ENCODE measurements around the gene PHOSPHO2.
A peak's percentile ranks its signal among the peaks of the same experiment; 100 is the strongest.

PHOSPHO2 gene

DNA sequence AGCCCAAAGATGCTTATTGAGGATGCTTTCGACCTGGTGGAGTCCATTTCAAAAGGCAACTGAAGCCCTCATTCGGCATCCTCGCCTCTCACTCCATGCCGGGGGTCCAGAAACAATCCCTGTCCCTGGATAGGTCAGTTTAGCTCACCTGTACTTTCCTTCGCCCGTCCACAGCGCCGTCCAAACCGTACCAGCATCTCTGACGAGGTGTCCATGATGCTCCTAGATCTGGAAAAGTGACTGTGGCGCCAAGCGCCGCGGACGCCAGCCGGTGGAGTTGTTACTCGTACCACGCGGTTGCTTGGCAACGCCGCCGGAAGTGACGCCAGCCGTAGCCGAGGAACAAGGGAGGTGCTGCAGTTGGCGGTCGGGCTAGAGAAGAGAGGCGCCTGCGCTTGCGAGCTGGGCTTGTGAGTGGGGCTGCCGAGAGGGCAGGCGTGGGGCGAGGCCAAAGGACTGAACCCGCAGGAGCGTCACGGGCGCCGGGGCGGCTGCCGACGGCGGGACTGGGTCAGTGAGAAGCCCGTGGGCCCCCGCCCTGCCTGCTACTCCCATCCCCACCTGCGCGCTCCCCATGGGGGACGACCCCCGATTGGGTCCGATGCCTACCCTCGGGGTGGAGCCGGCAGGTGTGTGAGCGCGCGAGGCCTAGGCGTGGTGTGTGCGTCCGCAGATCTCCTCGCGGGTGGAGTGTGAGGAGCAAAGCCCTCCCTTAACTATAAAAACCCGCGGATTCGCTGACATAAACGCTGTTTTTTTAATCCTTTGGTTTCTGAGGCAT is at the start of gene PHOSPHO2, which contains the start of gene CFAP210:
Gene PHOSPHO2, plus strand, starts transcription at position 357 of the 781 bp plus-strand sequence. CDS start 6,503 bp downstream, outside the sequence.
Gene CFAP210, minus strand, starts transcription at position 293 of the 781 bp plus-strand sequence. Its CDS starts 78 bp downstream, at position 215.
- H3K4me3 ChIP-seq (ENCODE audit: low read length) = peak within 1 kb of the TSS; percentile 89
- TF ChIP-seq, protein P1, sequence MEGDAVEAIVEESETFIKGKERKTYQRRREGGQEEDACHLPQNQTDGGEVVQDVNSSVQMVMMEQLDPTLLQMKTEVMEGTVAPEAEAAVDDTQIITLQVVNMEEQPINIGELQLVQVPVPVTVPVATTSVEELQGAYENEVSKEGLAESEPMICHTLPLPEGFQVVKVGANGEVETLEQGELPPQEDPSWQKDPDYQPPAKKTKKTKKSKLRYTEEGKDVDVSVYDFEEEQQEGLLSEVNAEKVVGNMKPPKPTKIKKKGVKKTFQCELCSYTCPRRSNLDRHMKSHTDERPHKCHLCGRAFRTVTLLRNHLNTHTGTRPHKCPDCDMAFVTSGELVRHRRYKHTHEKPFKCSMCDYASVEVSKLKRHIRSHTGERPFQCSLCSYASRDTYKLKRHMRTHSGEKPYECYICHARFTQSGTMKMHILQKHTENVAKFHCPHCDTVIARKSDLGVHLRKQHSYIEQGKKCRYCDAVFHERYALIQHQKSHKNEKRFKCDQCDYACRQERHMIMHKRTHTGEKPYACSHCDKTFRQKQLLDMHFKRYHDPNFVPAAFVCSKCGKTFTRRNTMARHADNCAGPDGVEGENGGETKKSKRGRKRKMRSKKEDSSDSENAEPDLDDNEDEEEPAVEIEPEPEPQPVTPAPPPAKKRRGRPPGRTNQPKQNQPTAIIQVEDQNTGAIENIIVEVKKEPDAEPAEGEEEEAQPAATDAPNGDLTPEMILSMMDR (conservative IDR thresholded peaks at IDR 0.05; ENCODE audit: low read depth, low read length) = no peak
- peak; percentile 86 for DNase-seq (ENCODE audit: low read depth)

- TF ChIP-seq, protein P1 (conservative IDR thresholded peaks at IDR 0.05; ENCODE audit: low read depth, low read length) = no peak
- DNase-seq (ENCODE audit: low read depth) = no peak
- H3K4me3 ChIP-seq (ENCODE audit: low read length) = no peak overlapping the region
Measured at GRCh38 chr2:169647496-169647895, 46.8 kb upstream of the PHOSPHO2 start.

DNA sequence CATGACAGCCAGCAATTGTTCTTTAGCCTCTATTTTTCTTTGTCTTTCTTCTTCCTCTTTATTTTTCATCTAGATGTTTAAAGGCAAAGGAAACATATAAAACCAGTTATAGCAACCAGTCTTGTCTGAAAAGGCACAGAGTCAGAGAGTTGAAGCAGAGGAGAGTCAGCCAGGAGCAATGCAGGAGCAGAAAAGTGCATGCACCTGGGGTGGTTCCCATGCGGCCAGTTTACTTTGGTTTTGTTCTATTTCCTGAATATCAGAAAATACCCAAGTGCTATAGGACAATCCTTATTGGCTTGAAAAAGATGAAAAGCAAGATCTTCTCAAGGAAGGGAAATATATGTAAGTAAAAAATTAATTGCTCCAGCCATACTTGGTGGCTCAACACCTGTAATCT is 45.0 kb upstream of the PHOSPHO2 start:
- no peak for DNase-seq (ENCODE audit: low read depth)
- H3K4me3 ChIP-seq (ENCODE audit: low read length) = no peak overlapping the region
- TF ChIP-seq, protein P1 (conservative IDR thresholded peaks at IDR 0.05; ENCODE audit: low read depth, low read length) = no peak

DNA sequence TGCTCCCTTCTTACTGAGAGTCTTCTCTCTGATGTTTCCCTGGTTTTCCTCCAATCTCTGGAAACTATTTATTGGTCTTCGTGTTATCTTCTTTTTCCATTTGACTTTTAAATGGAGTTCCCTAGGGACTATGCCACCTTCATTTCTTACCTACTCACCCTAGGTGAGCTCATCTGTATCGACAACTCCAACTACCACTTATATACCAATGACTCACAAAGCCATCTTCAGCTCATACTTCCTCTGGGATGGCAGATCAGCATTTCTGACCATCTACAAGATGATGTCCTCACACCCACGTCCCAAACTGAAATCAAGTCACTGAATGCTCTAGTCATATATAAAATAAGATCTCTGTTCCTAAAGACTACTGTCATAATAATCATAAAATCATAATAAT is 40.6 kb upstream of the PHOSPHO2 start:
- H3K4me3 ChIP-seq (ENCODE audit: low read length) = no peak overlapping the region
- TF ChIP-seq, protein P1 (conservative IDR thresholded peaks at IDR 0.05; ENCODE audit: low read depth, low read length) = no peak

GRCh38 chr2:169656164-169656563 is 38.1 kb upstream of the PHOSPHO2 start:
- no peak overlapping the region for H3K4me3 ChIP-seq (ENCODE audit: low read length)
- DNase-seq (ENCODE audit: low read depth) = no peak
- TF ChIP-seq, protein P1 (conservative IDR thresholded peaks at IDR 0.05; ENCODE audit: low read depth, low read length) = no peak

More for the DNA sequence above, 40.6 kb upstream of the PHOSPHO2 start:
- no peak for DNase-seq (ENCODE audit: low read depth)

- DNase-seq (ENCODE audit: low read depth) = no peak
- H3K4me3 ChIP-seq (ENCODE audit: low read length) = no peak overlapping the region
- TF ChIP-seq, protein P1 (conservative IDR thresholded peaks at IDR 0.05; ENCODE audit: low read depth, low read length) = no peak
Measured at GRCh38 chr2:169658877-169659276, 35.4 kb upstream of the PHOSPHO2 start.

- no peak overlapping the region for H3K4me3 ChIP-seq (ENCODE audit: low read length)
- TF ChIP-seq, protein P1 (conservative IDR thresholded peaks at IDR 0.05; ENCODE audit: low read depth, low read length) = no peak
- no peak for DNase-seq (ENCODE audit: low read depth)
Measured at GRCh38 chr2:169659320-169659719, 34.9 kb upstream of the PHOSPHO2 start.
